GM12875 (cell line): ENCODE measurements around the gene ACKR2.

Source experiments
- H3K4me3 ChIP-seq: one replicate; pipeline ENCODE4 v1.5.1; 2011; ENCODE audit warnings: low read depth, low read length, control low read depth
- CTCF ChIP-seq: IDR thresholded peaks from 2 replicates; pipeline ENCODE4 v1.5.1; 2011; ENCODE audit warnings: low read depth, mild to moderate bottlenecking, control low read depth, inconsistent platforms, low read length, moderate library complexity, borderline replicate concordance; ENCODE audit not compliant: insufficient read depth

Gene ACKR2

GRCh38 chr3:42898896-42899675 is 89.8 kb downstream of the ACKR2 start:
- TF ChIP-seq CTCF: 0 out of 2 replicates have a peak, but pooled peaks have one; percentile 4
- H3K4me3 ChIP-seq: no peak overlapping the region

- no peak for TF ChIP-seq CTCF
- no peak overlapping the region for H3K4me3 ChIP-seq
Measured at GRCh38 chr3:42900226-42901072, 91.2 kb downstream of the ACKR2 start.

GRCh38 chr3:42901073-42901415 is 91.8 kb downstream of the ACKR2 start:
- TF ChIP-seq CTCF: no peak
- H3K4me3 ChIP-seq: no peak overlapping the region

- no peak overlapping the region for H3K4me3 ChIP-seq
- no peak for TF ChIP-seq CTCF
Measured at GRCh38 chr3:42902257-42902656, 93.0 kb downstream of the ACKR2 start.

GRCh38 chr3:42904076-42904475 is 94.8 kb downstream of the ACKR2 start:
- no peak for TF ChIP-seq CTCF

DNA sequence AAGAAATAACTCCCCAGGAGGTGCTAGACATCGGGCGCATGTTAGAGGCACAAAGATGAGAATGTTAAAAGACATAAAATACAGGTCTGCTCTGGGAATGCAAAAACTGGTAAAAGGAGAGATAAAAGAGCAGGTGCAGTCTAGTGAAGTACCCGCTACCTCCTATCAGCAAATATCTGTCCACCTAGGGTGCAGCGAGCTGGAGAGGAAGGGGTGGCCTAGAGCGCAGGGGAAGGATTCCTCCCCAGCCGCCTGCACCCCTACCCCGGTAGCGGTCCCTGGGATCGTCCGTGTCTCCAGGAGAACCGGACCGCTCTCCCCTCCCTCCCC is 96.5 kb downstream of the ACKR2 start:
- no peak overlapping the region for H3K4me3 ChIP-seq
- TF ChIP-seq CTCF: no peak

More at GRCh38 chr3:42904076-42904475, 94.8 kb downstream of the ACKR2 start:
- H3K4me3 ChIP-seq: no peak overlapping the region

GRCh38 chr3:42906070-42906847 is 97.0 kb downstream of the ACKR2 start, which contains the start of gene ZNF662:
Gene ZNF662, plus strand, starts transcription at chr3:42906142. Its CDS starts 1,973 bp downstream, at chr3:42908115.
- H3K4me3 ChIP-seq: no peak within 1 kb of the TSS

More at GRCh38 chr3:42906070-42906847, 97.0 kb downstream of the ACKR2 start, which contains the start of gene ZNF662:
- no peak for TF ChIP-seq CTCF
